GM21447 (cell line): ENCODE data around the gene FLACC1.
A peak's percentile ranks its signal among the peaks of the same experiment; 100 is the strongest.
"Not testable (repeated sequence)": the region's sequence is repeated elsewhere in the genome, so short reads cannot be mapped to it uniquely, and the experiment has no call there.

Source experiments
- ATAC-seq: cut with Tn5 transposase; IDR thresholded peaks from one replicate; pipeline ENCODE4 v1.9.1; 2021; ENCODE audit not compliant: unreplicated experiment

FLACC1 gene

GRCh38 chr2:201349601-201350000, 7.5 kb downstream of the FLACC1 start:
- no peak for ATAC-seq

GRCh38 chr2:201348758-201349157, 8.4 kb downstream of the FLACC1 start:
- no peak for ATAC-seq

- no peak for ATAC-seq
Observed at GRCh38 chr2:201347138-201347537, 10.0 kb downstream of the FLACC1 start.

GRCh38 chr2:201345625-201346213, 11.4 kb downstream of the FLACC1 start:
- ATAC-seq = no peak

GRCh38 chr2:201344663-201345366, 12.3 kb downstream of the FLACC1 start:
- peak; percentile 76 for ATAC-seq

- ATAC-seq = no peak
Observed at GRCh38 chr2:201343559-201343958, 13.6 kb downstream of the FLACC1 start.

- ATAC-seq = no peak
Observed at GRCh38 chr2:201342923-201343322, 14.2 kb downstream of the FLACC1 start.

- ATAC-seq = no peak
Observed at GRCh38 chr2:201329409-201329808, 27.7 kb downstream of the FLACC1 start.

- no peak for ATAC-seq
Observed at GRCh38 chr2:201327678-201328077, 29.5 kb downstream of the FLACC1 start.

- ATAC-seq = no peak
Observed at GRCh38 chr2:201322772-201323171, 34.4 kb downstream of the FLACC1 start.

GRCh38 chr2:201320701-201321100, 36.4 kb downstream of the FLACC1 start:
- no peak for ATAC-seq

- no peak for ATAC-seq
Observed at GRCh38 chr2:201320257-201320656, 36.9 kb downstream of the FLACC1 start.

GRCh38 chr2:201319511-201319910, 37.6 kb downstream of the FLACC1 start:
- ATAC-seq = no peak

- no peak for ATAC-seq
Observed at GRCh38 chr2:201313362-201313761, 43.8 kb downstream of the FLACC1 start.

GRCh38 chr2:201308914-201309313, 48.2 kb downstream of the FLACC1 start:
- ATAC-seq = no peak

- ATAC-seq = no peak
Observed at GRCh38 chr2:201307876-201308275, 49.3 kb downstream of the FLACC1 start.

- not testable (repeated sequence) for ATAC-seq
Observed at GRCh38 chr2:201299929-201300328, 57.2 kb downstream of the FLACC1 start.

- ATAC-seq = no peak
Observed at GRCh38 chr2:201298462-201299052, 58.6 kb downstream of the FLACC1 start.

- ATAC-seq = not testable (repeated sequence)
Observed at GRCh38 chr2:201290457-201291148, 66.5 kb downstream of the FLACC1 start.

- ATAC-seq = no peak
Observed at GRCh38 chr2:201285499-201285898, 71.6 kb downstream of the FLACC1 start.

GRCh38 chr2:201280191-201281040, 76.7 kb downstream of the FLACC1 start:
- no peak for ATAC-seq
